ENCODE data around the gene LRMDA.

The LRMDA gene

DNA sequence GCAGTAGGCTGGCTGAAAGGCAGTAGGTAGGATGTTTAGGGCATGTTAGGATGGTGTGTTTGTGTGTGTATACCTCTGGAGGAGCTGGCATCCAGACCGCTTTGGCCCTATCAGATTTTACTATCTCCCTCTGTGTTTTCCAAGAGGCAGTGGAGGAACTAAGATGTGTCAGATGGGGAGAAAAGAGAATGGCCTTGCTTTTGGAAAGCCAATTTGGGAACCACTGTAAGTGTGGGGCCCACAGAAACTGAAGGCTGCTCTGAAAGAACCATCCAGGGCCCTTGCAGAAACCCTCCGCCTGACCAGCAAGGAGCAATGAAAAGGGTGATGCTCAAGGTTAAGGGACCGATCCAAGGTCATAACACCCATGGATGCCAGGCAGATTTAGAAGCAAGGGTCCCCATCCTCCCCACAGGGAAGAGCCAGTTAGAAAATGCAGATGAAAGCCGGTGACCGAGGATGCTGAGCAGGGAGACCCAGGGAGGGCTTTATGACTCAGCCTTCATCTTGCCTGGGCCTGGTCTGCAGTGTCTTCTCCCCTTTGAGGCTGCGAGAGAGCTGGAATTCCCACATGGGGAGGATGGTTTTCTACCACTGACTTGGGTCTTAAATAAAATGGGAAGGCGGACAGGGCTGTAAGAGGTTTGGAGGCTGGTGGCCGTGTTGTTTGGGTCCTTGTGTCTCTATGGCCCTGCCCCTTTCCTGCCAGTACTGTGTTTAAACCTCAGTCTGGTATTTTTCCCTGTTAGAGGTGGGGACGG is 275.8 kb downstream of the LRMDA start:
- DNase-seq (ENCODE audit: low read depth, low spot score), result no peak

DNA sequence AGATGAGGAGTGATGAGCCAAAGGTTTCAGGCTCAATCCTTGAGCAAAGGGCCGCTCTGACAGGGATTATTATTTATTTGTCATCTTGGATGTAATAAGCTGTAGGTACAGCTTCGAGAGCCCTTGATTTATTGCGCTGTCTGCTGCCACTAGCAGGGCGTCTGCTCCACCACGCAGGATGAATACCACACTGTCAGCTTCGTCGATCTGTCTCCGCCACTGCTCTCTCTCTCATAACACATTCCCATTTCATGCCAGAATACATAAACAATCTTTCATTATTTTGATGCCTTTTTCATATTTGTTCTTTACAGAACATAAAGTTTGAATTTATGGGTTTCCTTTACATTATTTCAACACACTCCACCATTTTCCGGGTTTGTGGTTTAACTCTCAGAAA is 276.6 kb downstream of the LRMDA start:
- no peak for DNase-seq (ENCODE audit: low read depth, low spot score)

DNA sequence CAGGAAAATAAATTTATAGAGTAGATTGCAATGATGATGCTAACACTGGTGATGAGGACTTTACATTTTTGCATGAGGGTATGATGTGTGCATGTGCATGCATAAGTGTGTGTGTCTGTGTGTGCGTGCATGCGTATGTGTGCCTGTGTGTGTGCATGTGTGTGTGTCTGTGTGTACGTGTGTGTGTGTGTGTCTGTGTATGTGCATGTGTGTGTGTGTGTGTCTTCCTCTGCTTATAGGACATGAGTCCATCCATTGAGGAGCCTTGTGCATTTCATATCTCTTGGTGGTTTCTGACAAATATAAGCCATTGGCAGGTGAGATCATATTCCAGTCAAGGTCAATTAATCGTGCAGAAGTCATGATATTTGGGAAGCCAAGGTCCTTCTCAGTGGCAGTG is 277.8 kb downstream of the LRMDA start:
- DNase-seq (ENCODE audit: low read depth, low spot score), result no peak

DNA sequence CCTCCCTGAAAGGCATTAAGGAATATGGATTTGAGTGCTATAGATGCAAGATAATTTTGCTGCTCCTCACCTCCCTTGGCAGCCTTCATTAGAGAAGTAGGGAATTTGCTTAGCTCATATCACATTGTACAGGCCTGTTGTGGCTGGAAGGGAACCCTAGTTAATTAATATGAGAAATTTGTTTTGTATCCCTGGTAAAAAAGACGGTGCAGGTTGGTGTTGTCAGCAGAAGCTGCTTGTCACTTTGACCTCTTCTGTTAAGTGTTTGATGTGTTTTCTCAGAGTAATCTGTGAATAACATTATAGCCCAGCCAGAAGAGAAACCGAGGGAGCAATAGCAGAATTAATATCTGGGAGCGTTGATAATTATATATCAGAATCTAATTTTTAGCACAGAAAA is 278.4 kb downstream of the LRMDA start:
- no peak for DNase-seq (ENCODE audit: low read depth, low spot score)

DNA sequence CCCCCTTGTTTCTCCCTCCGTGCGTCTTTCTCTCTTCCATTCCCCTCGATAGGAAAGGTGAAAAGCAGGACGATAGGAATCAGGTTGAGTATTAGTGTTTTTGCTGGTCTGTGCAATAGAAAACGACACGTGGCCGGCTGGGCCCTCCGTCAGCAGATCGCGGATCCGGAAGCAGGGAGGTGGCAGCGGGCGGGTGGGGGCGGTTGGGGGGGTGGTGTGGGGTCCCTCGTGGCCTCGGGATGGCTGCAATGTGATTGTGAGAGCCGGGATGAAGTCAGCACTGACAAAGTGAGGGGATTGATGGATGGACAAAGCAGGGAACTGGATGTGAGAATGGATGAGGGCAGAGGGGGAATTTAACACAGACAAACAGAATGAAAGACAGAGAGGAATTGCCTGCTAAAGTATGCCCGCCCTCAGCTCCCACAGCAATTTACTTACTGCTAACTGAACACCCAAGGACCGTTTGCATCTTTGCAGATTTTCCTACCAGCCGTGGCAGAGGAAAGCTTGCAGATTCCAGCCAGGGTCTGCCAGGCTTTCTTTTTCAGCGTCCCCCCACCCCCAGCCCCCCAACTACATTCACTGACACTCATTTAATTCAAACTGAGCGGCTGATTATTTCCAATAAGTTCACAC is 280.9 kb downstream of the LRMDA start:
- DNase-seq (ENCODE audit: low read depth, low spot score), result no peak

DNA sequence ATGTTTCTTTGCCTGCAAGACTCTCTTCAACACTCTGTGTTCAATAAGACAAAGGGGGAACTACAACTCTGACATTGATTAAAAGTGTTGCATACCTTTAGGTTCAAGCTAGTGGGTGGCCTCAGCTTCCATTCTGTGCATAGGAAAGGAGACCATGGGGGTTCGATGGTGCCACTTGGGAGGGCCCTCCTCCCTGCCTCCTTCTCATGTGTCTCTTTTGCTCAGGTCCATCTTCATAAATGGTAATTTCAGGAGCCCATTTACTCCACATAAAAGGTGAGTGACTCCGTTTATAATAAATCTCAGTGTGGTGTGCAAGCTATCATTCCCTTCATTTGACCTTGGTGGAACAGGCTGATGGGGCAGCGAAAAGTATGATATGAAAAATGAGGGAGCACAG is 285.1 kb downstream of the LRMDA start:
- no peak for DNase-seq (ENCODE audit: low read depth, low spot score)

DNA sequence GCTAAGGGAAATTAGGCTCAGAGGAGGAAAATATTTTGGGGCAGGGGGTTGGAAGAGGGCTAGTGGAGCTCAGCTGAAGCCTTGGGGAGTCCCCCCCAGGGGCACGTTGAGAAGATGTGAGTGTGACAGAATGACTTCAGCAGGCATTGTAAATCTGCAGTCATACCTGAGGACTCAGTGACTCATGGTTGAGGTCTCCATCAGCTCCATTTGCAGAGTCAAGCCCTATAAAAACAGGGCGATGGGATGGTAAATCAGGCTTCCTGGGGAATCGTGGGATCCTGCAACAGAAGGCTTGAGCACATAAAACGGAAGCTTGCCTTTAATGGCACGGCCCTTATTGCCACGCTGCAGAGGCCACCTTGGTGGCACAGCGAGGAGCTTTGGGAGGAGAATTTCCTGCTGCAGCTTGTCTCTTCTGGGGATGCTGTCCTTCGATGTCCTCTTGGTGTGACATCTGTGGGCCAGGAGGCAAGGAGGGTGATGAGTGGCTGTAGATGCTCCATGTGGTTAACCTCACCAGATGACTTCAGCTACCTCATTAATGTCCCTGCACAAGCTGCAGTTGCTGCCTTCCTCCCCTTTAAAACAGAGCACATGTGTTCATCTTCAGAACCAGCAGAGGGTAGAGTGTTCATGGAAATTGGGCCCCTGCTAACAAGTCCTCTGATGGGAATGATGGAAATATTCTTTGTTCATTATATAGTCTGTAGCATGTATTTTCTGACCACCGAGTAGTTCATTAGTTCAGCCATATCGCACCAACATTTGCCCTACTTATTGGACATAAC is 285.9 kb downstream of the LRMDA start:
- no peak for DNase-seq (ENCODE audit: low read depth, low spot score)

DNA sequence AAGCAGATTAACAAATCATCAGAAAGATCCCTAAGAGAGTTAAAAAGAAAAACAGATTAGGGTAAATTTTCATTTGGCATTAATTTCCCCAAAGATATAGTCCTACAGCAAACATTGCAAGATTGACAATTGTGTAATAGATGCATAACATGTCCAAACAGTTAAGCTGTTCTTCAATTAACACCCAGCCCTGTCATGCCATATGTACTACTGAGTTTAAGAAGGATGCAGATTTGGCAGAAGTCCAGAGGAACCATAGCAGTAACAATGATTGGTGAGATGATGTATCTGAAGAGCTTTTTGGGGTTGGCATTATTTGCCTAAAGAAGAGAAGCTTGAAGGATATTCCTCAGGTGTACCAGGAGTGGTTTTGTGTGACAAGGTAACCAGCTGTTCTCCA is 287.6 kb downstream of the LRMDA start:
- no peak for DNase-seq (ENCODE audit: low read depth, low spot score)

DNA sequence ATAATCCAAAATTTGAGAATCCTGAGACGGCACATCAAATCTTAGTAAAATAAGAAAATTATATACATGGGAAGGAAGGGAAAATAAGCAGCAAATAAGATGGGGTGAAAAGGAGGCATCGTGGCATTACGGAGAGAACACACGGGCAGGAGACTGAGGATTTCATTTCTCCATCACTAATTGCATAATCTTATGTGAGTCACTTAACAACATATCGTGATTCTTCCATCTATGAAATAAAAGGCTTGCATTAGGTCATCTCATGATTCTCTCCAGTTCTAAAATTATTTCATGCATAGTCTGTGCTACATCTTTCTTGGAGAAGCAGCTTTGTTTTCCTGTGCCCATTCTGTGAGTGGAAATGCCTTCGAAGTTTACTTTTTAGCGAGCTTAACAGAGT is 288.7 kb downstream of the LRMDA start:
- DNase-seq (ENCODE audit: low read depth, low spot score), result no peak

DNA sequence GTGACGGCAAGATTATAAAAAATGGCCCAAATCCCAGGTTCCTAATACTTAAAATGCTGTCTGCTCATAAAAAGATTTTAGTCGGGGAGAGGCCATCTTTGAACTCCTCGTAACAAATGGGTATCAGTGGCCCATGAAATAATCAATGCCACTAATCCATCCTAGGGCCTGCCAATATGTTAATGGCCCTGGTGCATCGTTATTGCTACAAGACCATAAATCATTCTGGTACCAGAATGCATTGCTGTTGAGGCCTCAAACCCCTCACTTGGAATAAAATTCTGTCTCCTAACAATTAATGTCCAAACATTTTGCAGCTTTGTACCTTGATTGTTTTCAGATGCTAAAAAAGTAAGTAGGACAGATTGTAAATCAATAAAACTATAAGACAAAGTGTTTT is 290.6 kb downstream of the LRMDA start:
- DNase-seq (ENCODE audit: low read depth, low spot score), result no peak

DNA sequence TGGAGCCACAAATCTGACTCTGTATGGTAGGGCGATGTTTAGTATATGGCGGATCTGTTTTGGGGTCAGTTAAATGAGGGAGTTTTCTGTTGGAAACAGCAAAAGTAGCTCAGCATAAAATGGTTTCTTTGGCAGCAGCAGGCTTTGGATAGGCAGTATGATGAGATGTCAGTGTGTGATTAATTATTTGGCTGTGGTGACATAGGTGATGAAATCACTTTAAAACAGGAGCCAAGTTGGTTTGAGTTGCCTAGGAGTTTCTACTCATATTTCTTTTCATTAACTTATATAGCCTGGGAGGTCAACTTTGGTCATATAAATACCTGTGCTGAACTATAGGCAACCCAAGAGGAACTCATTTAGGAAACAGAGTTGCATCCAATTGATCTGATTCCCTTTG is 291.2 kb downstream of the LRMDA start:
- no peak for DNase-seq (ENCODE audit: low read depth, low spot score)

DNA sequence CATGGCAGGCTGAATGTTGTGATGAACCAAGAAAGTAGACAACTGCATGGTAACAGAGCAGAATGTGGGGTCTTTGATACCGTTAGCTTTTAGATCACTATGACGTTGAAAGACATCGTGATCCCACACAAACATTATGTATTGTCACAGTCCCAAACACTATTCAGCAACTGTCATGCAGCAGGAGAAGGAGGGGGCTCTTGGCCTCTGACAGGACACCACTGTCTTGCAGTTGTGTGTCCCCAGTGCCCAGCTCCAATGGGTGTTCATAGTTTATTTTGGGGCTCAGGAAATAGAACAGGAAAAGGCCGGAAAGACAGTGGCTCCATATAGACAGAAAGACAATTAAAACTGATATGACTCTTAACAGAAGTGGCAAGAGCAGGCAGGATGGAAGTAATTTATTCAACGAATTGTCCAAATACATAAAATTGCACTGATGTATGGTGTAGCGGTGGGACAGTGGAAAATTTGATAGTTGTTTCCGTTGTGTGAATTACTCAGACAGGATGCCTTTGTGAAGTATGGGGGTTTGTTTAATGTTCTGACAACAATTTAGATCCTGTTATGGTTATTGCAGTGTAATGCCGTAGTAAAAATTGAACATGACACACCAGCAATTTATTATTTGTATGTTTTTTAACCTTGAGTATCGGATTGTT is 292.0 kb downstream of the LRMDA start:
- DNase-seq (ENCODE audit: low read depth, low spot score), result no peak

DNA sequence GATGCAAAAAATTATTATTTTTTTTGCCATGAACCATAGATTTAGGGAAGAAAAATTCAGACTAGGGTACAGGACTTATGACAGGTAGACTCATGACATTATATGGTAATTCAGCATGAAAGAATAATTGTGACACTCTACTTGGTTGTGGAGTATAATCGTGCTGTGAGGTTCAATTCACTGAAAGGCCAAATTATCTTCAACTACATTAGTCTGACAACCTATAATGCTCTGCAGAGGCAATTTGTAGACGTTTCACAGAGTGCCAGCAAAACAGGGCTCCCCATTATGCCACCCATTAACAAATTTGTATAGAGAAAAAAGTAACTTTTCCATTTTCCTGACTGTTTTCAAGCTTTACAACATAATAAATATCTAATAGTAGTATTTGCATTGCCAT is 292.6 kb downstream of the LRMDA start:
- no peak for DNase-seq (ENCODE audit: low read depth, low spot score)

DNA sequence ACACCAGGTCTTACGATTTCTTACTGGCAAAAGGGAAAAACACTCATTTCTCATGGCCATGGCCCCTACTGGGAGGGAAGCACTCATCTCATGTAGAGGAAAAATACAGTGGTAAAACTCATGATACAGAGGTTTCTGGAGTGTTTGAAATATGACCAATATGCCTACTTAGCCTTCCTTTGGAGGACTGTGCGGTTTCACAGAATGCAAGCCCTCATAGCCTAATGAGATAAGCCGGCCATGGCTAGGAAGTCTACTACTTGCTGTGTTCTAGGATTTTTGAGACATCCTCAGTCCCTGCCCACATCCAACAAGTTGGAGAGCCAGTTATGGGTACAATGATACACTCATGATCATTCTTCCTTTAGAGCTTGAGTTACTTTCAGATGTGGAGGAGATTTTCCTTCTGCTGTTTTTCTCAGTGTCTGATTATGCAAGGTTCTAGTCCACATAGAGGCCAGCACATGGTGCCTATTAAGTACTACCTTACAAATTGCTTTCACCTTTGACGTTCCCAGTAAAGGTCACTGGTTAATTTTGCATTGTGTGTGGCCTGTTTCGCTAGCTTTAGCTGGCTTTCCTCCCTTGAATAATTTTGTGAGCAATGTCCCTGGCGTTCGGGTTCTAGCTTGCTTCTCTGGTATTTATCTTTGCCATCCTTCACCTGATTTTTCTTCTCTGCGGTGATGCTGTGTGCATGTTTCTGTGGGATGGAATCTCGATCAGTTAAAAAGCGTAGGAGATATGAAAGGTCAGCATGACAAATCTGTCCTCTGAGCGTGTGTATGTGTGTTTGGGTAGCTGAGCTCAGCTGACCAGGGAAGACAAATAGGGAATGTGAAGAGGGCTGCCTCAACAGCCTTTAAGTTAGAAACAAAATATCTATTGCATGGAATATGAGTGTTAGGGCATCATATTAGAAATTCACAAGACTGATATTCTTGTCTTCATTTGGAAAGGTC is 295.4 kb downstream of the LRMDA start:
- no peak for DNase-seq (ENCODE audit: low read depth, low spot score)

DNA sequence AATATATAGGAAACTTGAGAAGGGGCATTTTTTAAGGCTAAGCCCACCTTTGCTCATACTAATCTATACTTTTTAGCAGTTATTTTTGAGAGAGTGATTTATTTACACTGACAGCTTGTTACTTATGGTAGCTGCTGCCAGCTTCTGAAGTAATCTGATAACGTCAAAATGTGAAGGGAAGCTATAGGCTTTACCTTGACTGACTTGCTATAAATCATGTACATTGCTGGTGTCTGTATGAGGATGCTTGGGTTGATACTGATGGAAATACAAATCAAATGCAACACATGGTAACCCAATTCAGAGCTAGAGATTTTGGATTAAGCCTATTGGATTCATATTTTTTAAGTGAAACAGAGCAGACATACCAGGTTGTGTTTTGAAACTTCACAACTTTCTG is 299.4 kb downstream of the LRMDA start:
- no peak for DNase-seq (ENCODE audit: low read depth, low spot score)

DNA sequence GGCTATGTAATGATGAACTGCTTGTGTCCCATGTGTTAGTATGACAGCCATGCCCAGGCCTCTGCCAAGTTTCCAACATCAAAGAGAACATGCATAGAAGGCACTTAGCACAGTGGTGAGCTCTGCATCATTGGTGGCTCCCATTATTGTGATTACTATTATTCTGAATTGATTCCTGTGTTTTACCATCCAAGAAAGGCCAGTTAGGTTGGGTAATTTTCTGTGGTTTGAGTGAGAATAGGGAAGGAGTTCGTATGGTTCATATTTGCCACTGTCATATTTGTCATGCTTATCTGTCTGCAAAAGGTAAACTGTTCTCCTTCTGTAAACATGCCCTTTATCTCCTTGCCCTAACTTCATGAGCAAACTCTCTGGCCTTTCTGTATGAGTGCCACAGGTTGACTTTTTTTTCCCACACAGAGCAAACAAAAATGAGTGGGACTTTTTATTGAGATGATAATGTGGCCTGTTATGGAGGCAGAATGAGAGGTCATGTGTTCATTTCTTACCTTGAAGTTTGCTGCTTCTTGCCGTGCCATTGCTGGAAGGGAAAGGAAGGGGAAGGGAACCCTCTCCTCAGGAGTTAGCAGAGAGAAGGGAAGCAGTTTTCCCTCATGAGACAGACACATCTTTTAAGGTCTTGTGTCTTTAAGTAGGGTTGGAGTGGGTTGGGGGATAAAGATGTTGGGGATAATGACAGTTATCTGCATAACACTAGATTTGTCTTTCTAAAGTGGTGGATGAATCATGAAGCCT is 301.9 kb downstream of the LRMDA start:
- DNase-seq (ENCODE audit: low read depth, low spot score), result no peak

DNA sequence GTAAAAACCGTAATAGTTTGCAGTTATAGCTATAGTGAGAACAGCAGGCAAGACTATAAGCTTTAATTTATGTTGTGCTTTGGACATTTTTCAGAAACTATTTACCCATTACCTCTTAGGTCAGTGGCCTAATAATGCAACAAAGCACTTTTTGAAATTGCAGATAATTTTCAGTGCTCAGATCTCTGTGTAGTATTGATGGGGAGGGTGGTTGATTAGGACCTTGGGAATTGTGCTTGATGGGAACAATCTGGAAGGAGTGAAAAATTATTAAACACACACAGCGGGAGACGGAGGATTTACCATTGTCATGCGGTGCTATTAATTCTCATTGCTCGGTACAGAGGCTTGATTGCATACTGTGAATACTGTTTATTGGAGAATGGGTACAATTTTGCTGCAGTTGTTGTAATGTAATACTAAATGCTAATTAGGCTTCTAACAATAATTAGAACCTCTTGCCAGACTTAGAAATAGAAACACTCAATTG is 304.8 kb downstream of the LRMDA start:
- no peak for DNase-seq (ENCODE audit: low read depth, low spot score)

DNA sequence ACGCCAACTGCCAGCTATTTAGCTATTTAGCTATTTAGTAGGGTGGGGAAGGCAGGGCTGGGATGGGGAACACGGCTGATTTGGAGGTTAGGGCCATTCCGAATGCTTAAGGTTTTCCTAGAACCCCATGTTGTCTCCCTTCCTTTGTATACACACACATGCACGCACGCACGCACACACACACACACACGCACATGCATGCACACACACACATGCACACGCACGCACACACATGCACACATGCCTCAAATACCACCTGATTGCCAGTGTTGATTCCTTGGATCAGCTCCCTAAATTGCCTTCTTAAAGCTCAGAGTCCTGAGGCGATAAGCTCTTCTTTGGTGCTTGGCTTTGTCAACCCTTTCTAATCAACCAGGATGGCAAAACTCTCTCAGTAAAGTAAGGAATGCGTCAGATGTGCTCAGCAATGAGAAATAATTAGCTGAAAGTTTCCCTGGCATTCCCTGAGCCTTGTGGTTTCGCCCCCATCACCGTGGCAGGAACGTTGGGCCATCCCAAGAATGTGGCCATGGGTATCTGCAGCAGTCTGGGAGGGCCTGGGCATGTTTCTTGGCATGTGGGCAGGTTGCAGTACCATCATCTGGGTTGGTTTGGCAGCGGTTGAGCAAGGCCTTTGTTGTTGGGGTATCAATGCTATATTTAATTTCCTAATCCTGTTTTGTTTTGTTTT is 305.6 kb downstream of the LRMDA start:
- no peak for DNase-seq (ENCODE audit: low read depth, low spot score)

DNA sequence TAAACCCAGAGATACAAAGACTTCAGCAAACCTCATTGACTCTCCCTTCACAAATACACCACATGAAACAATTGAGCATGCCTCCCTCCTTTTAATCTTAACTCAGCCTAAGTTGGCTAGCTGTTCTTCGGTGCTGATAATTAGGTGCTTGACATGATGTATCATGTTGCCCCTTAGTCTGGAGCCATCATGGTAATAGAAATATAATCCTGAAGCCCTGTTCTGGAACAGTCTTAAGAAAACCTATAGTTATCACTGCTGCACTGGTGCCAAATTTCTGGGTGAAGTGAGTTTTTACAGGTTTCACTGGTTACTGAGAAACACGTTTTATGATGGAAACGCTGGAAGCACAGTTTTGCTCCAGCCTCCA is 306.1 kb downstream of the LRMDA start:
- DNase-seq (ENCODE audit: low read depth, low spot score), result no peak

DNA sequence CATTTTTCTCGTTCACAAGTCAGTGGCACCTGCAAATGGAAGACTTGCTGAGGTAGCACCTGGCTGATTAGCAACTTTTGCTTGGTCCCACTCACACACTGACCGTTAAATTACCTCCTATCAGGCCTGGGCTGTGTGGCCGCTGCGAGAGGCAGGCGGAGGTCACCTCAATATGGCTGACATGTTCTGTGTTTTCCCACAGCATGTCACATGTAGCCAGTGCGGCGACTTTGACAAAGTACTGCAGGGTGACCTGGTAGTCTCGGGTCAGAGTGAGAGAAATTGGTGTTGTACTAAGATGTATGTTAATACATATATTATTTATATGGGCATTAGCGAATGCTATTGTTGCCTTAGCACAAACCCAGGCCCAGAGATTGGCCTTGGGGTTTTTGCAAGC is 307.5 kb downstream of the LRMDA start:
- DNase-seq (ENCODE audit: low read depth, low spot score), result no peak

Data from brain pericyte (primary cell).